MCF 10A (cell line): Measurements from ENCODE around the gene IFI27. TPM values are rescaled to one million over a fixed set of nuclear protein-coding genes. Genes with fewer than 3 reads are reported as not detected.

Experiments
- BruUV-seq: library from RNA; stranded (reverse); fragments of 400-500 nt; replicated peaks from 2 replicates; lab custom pipeline; 2021; lab: Mats Ljungman, UMichigan
- CTCF ChIA-PET: fragments of 300-600 bp; sonication (Branson Sonifier 250); formaldehyde crosslinking; extraction: SDS; loops from one replicate; lab custom pipeline; 2021; ENCODE audit warnings: antibody characterized with exemption, inconsistent platforms; lab: Yijun Ruan, JAX
- POLR2A ChIA-PET: fragments of 300-600, 350-650 bp; sonication (Branson Sonifier 250); formaldehyde crosslinking; extraction: SDS; loops from one replicate; lab custom pipeline; 2020; ENCODE audit warnings: antibody characterized with exemption, inconsistent platforms; lab: Yijun Ruan, JAX
- DNase-seq: peaks from one replicate; pipeline ENCODE4 v3.0.0-alpha.2; 2018; ENCODE audit not compliant: unreplicated experiment
- H3K27ac Mint-ChIP-seq: one replicate; pipeline ENCODE4 v1.8.0; 2022; ENCODE audit warnings: mild to moderate bottlenecking, low read depth, mixed read lengths; ENCODE audit not compliant: unreplicated experiment
- H3K27me3 Mint-ChIP-seq: one replicate; pipeline ENCODE4 v1.8.0; 2022; ENCODE audit warnings: mixed read lengths; ENCODE audit not compliant: insufficient read depth, unreplicated experiment
- H3K36me3 Mint-ChIP-seq: one replicate; pipeline ENCODE4 v1.8.0; 2022; ENCODE audit warnings: mild to moderate bottlenecking, moderate library complexity, mixed read lengths; ENCODE audit not compliant: insufficient read depth, unreplicated experiment
- H3K4me1 Mint-ChIP-seq: one replicate; pipeline ENCODE4 v1.8.0; 2022; ENCODE audit warnings: mixed read lengths; ENCODE audit not compliant: insufficient read depth, unreplicated experiment
- H3K4me3 Mint-ChIP-seq: one replicate; pipeline ENCODE4 v1.8.0; 2022; ENCODE audit warnings: mild to moderate bottlenecking, moderate library complexity, mixed read lengths; ENCODE audit not compliant: unreplicated experiment
- H3K9me3 Mint-ChIP-seq: one replicate; pipeline ENCODE4 v1.8.0; 2022; ENCODE audit warnings: mixed read lengths; ENCODE audit not compliant: unreplicated experiment
- CTCF ChIP-seq: fragments of 200-600 bp; IDR thresholded peaks from one replicate; pipeline ENCODE4 v1.8.0; 2022; ENCODE audit warnings: antibody characterized with exemption, mild to moderate bottlenecking; ENCODE audit not compliant: unreplicated experiment
- intact Hi-C: fragments of 100-400 bp; cut with micrococcal nuclease; formaldehyde crosslinking; loops from 2 replicates; pipeline ENCODE4 v1.14.1; 2022
- total RNA-seq: library from RNA; stranded (reverse); gene quantifications from 2 replicates; pipeline ENCODE4 v1.2.3, GENCODE V29; 2022

Gene IFI27
- total RNA-seq, 1 experiment from 2014 or later, result 0.63 TPM

- intact Hi-C loops, result loop anchor here (1.0 kb wide), 1 partner anchor 14 kb away; no protein-coding TSS in a partner anchor
- no TSS peak for BruUV-seq
- H3K27me3 Mint-ChIP-seq, result no peaks in the 10 kb centered on the region
- ChIA-PET CTCF (interaction anchor here (0.7 to 1.6 kb wide), 5 partner anchors 28 to 390 kb away, joined by 3 to 7 read pairs (median 4); no protein-coding TSS in a partner anchor), POLR2A (interaction anchor here (0.5 to 4.8 kb wide), 16 partner anchors 10 to 1185 kb away, joined by 3 to 37 read pairs (median 8); partner anchors contain the start of genes GON7, IFI27, IFI27L2 and UBR7)
- DNase-seq, result peak; percentile 44
- H3K36me3 Mint-ChIP-seq, result peaks cover 29% of the 10 kb centered on the region
- no peaks in the 10 kb centered on the region for H3K9me3 Mint-ChIP-seq
- H3K4me1 Mint-ChIP-seq, result peaks cover 34% of the 10 kb centered on the region
- TF ChIP-seq CTCF, result no peak
- peak overlapping the region; percentile 99 for H3K27ac Mint-ChIP-seq
- peak overlapping the region; percentile 95 for H3K4me3 Mint-ChIP-seq
These were observed 30.5 kb upstream of the IFI27 start for GRCh38 chr14:94079891-94080620.

- Mint-ChIP-seq H3K36me3 (peaks cover 29% of the 10 kb centered on the region), H3K9me3 (no peaks in the 10 kb centered on the region), H3K4me1 (peaks cover 34% of the 10 kb centered on the region), H3K27me3 (no peaks in the 10 kb centered on the region), H3K27ac (peak within 1 kb of the TSS; percentile 99), H3K4me3 (peak within 1 kb of the TSS; percentile 95)
- CTCF ChIA-PET, result interaction anchor here (0.7 to 1.6 kb wide), 7 partner anchors 13 to 56 kb away, joined by 3 to 7 read pairs (median 3); no protein-coding TSS in a partner anchor
- intact Hi-C loops, result no loop called here
- no TSS peak for BruUV-seq
- peak; percentile 91 for DNase-seq
- POLR2A ChIA-PET, result interaction anchor here (0.6 to 4.8 kb wide), 21 partner anchors 8 to 874 kb away, joined by 3 to 37 read pairs (median 6); partner anchors contain the start of genes GON7, IFI27, IFI27L2 and OTUB2
- TF ChIP-seq CTCF, result no peak
These were observed 29.7 kb upstream of the IFI27 start, which contains the start of the genes DDX24 and IFI27L1 for GRCh38 chr14:94080621-94081385. DDX24 (minus strand) TSS chr14:94081202; CDS start chr14:94079742, 1,460 bp downstream. IFI27L1 (plus strand) TSS chr14:94081310; CDS start chr14:94096938, 15,628 bp downstream.

GRCh38 chr14:94081386-94081820 lies 29.1 kb upstream of the IFI27 start:
- POLR2A ChIA-PET, result interaction anchor here (0.6 to 4.8 kb wide), 21 partner anchors 9 to 874 kb away, joined by 3 to 37 read pairs (median 6); partner anchors contain the start of genes GON7, IFI27L2, OTUB2 and UBR7
- H3K4me3 Mint-ChIP-seq, result peak overlapping the region; percentile 95
- DNase-seq, result no peak
- H3K9me3 Mint-ChIP-seq, result no peaks in the 10 kb centered on the region
- peaks cover 29% of the 10 kb centered on the region for H3K36me3 Mint-ChIP-seq
- BruUV-seq, result TSS peak; percentile 66
- intact Hi-C loops, result no loop called here
- TF ChIP-seq CTCF, result no peak
- peak overlapping the region; percentile 99 for H3K27ac Mint-ChIP-seq
- no peaks in the 10 kb centered on the region for H3K27me3 Mint-ChIP-seq
- CTCF ChIA-PET, result interaction anchor here (0.7 to 1.6 kb wide), 7 partner anchors 12 to 55 kb away, joined by 3 to 7 read pairs (median 4); no protein-coding TSS in a partner anchor
- peaks cover 34% of the 10 kb centered on the region for H3K4me1 Mint-ChIP-seq
